ENCODE measurements around the gene BNIP3.

DNA sequence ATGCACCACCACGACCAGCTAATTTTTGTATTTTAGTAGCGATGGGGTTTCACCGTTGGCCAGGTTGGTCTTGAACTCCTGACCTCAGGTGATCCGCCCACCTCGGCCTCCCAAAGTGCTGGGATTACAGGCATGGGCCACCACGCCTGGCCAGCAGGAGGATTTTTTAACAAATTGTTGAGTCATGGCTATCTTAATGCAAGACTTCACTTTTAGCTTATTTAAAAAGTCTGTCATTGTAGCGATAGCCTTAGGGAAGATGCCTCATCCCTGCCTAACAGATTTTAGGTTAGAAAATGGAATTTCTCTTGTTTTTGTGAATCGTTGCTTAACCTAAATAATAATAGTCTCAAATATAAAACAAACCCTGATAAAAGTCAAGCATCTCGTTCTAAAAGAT is 45.4 kb downstream of the BNIP3 start:
- TF ChIP-seq CTCF (conservative IDR thresholded peaks at IDR 0.05) (no peak), ZFX (IDR thresholded peaks at IDR 0.05) (no peak)

Data from C4-2B (cell line).